B cell (primary cell): Measurements from ENCODE around the gene TAL1. TPM values are rescaled to one million over a fixed set of nuclear protein-coding genes. Genes with fewer than 3 reads are reported as not detected.

ENCODE experiments used
- ATAC-seq: fragments of 200-7000 bp; cut with Tn5 transposase; one replicate; pipeline ENCODE4 v1.10.0; 2021; ENCODE audit warnings: low read depth, mild to moderate bottlenecking, moderate number of reproducible peaks, moderate library complexity
- CTCF ChIA-PET: fragments of 350-600 bp; sonication (Branson Sonifier 250); formaldehyde crosslinking; loops from one replicate; lab custom pipeline; 2021; ENCODE audit warnings: antibody characterized with exemption, inconsistent platforms; lab: Charles Lee
- POLR2A ChIA-PET: fragments of 350-600 bp; sonication (Branson Sonifier 250); formaldehyde crosslinking; loops from one replicate; lab custom pipeline; 2021; ENCODE audit warnings: antibody characterized with exemption; lab: Charles Lee
- DNase-seq: peaks from one replicate; pipeline ENCODE4 v3.0.0; 2013
- H2AFZ ChIP-seq: 2 replicates; pipeline ENCODE4 v1.6.1; 2012; ENCODE audit warnings: mild to moderate bottlenecking, low read depth, low read length; ENCODE audit not compliant: insufficient read depth, poor library complexity, severe bottlenecking
- H3K27ac ChIP-seq, 2 donors: 1 replicate in 1 of 2; 2 replicates in 1 of 2; pipeline ENCODE4 v1.5.1; 2012 to 2013; ENCODE audit warnings: low read length in 2 of 2, mild to moderate bottlenecking in 2 of 2, moderate library complexity in 1 of 2
- H3K27me3 ChIP-seq, 4 experiments: fragments of 200-600 bp in 1 of 4; sonication (generic) in 1 of 4; replicated peaks in 1 of 4; 1 replicate in 2 of 4; 2 replicates in 2 of 4; pipeline versions ENCODE4 v1.6.1 to v1.7.0; 2013 to 2016; ENCODE audit warnings: low read length in 3 of 4, mild to moderate bottlenecking in 2 of 4, mixed read lengths in 1 of 4, moderate library complexity in 1 of 4; ENCODE audit not compliant: insufficient read depth in 4 of 4, control insufficient read depth in 3 of 4; ENCODE audit errors: control extremely low read depth in 1 of 4
- H3K36me3 ChIP-seq, 2 experiments: replicated peaks in 1 of 2; 1 replicate in 1 of 2; 2 replicates in 1 of 2; pipeline versions ENCODE4 v1.6.1 to v1.7.1; 2013; ENCODE audit warnings: low read length in 1 of 2; ENCODE audit not compliant: insufficient read depth in 2 of 2, control insufficient read depth in 1 of 2; ENCODE audit errors: control extremely low read depth in 1 of 2, extremely low read depth in 1 of 2
- H3K4me1 ChIP-seq, 2 donors: fragments of 200-600 bp in 1 of 2; sonication (generic) in 1 of 2; 1 replicate in 1 of 2; 2 replicates in 1 of 2; pipeline versions ENCODE4 v1.5.1 to v1.6.1; 2013 to 2017; ENCODE audit warnings: low read length in 2 of 2; ENCODE audit not compliant: control insufficient read depth in 2 of 2, insufficient read depth in 2 of 2
- H3K4me2 ChIP-seq: replicated peaks from 2 replicates; pipeline ENCODE3; 2012; ENCODE audit warnings: mild to moderate bottlenecking, low read depth, low read length; ENCODE audit not compliant: poor library complexity, severe bottlenecking
- H3K4me3 ChIP-seq, 5 experiments: fragments of 200-600 bp in 1 of 5; sonication (generic) in 1 of 5; 1 replicate in 3 of 5; 2 replicates in 2 of 5; pipeline versions ENCODE4 v1.5.1 to v1.7.0; 2011 to 2016; ENCODE audit warnings: low read length in 4 of 5, mild to moderate bottlenecking in 4 of 5, low read depth in 2 of 5, control low read depth in 1 of 5, moderate library complexity in 1 of 5; ENCODE audit not compliant: insufficient read depth in 1 of 5; ENCODE audit errors: control extremely low read depth in 1 of 5, extremely low read depth in 1 of 5
- H3K79me2 ChIP-seq: fragments of 200-600 bp; sonication (generic); one replicate; pipeline ENCODE4 v1.6.0; 2016; ENCODE audit warnings: low read length; ENCODE audit not compliant: control insufficient read depth, insufficient read depth
- H3K9ac ChIP-seq: fragments of 200-600 bp; sonication (generic); 2 replicates; pipeline ENCODE4 v1.6.1; 2017; ENCODE audit warnings: mild to moderate bottlenecking, low read length, moderate library complexity
- H3K9me3 ChIP-seq, 3 donors: one replicate each; pipeline versions ENCODE4 v1.6.1 to v1.7.1; 2013; ENCODE audit warnings: low read length in 2 of 3; ENCODE audit not compliant: control insufficient read depth in 2 of 3, insufficient read depth in 1 of 3; ENCODE audit errors: control extremely low read depth in 1 of 3
- H4K20me1 ChIP-seq: 2 replicates; pipeline ENCODE4 v1.6.0; 2012; ENCODE audit warnings: mild to moderate bottlenecking, low read length; ENCODE audit not compliant: insufficient read depth, control insufficient read depth, poor library complexity, severe bottlenecking
- H3K27ac Mint-ChIP-seq: one replicate; pipeline ENCODE4 v1.8.0; 2021; ENCODE audit warnings: mixed read lengths
- H3K27me3 Mint-ChIP-seq: one replicate; pipeline ENCODE4 v1.8.0; 2021; ENCODE audit warnings: mixed read lengths
- H3K4me1 Mint-ChIP-seq: one replicate; pipeline ENCODE4 v1.8.0; 2021; ENCODE audit warnings: mixed read lengths
- H3K4me3 Mint-ChIP-seq: one replicate; pipeline ENCODE4 v1.8.0; 2021; ENCODE audit warnings: mixed read lengths
- H3K9me3 Mint-ChIP-seq: one replicate; pipeline ENCODE4 v1.8.0; 2022; ENCODE audit warnings: mixed read lengths; ENCODE audit not compliant: insufficient read depth
- EZH2 ChIP-seq: IDR thresholded peaks from 2 replicates; pipeline ENCODE4 v1.6.1; 2012; ENCODE audit warnings: borderline replicate concordance, low read depth, mild to moderate bottlenecking, moderate library complexity, low read length; ENCODE audit not compliant: insufficient read depth, poor library complexity, severe bottlenecking
- WGBS: methylation state at CpG from one replicate; pipeline ENCODE4 v1.1.5; 2013; ENCODE audit warnings: missing lambda C conversion rate; ENCODE audit not compliant: insufficient coverage; 5-methylcytosine and 5-hydroxymethylcytosine counted together
- intact Hi-C: fragments of 100-400 bp; cut with micrococcal nuclease; formaldehyde crosslinking; loops from one replicate; pipeline ENCODE4 v1.10.0; 2022
- polyA plus RNA-seq: library from polyadenylated mRNA; depleted of rRNA; stranded (reverse); fragments of >200 nt; gene quantifications from 2 replicates; pipeline ENCODE4 v1.2.3, GENCODE V29; 2012
- total RNA-seq, 2 donors: library from RNA; stranded (reverse); fragments of 120-200 nt in 1 of 2; gene quantifications; 1 replicate in 1 of 2; 2 replicates in 1 of 2; pipeline versions ENCODE4 v1.2.3 to v1.2.4, GENCODE V29; 2013 to 2022
- TF ChIP-seq, protein P1 (sequence below): fragments of 200-600 bp; IDR thresholded peaks from one replicate; pipeline ENCODE4 v1.8.0; 2022; ENCODE audit warnings: antibody characterized with exemption, mild to moderate bottlenecking

TAL1 gene
- total and polyA plus RNA-seq, 2 donors (not counting 1 experiment from before 2014, with no cell fraction given): not detected

DNA sequence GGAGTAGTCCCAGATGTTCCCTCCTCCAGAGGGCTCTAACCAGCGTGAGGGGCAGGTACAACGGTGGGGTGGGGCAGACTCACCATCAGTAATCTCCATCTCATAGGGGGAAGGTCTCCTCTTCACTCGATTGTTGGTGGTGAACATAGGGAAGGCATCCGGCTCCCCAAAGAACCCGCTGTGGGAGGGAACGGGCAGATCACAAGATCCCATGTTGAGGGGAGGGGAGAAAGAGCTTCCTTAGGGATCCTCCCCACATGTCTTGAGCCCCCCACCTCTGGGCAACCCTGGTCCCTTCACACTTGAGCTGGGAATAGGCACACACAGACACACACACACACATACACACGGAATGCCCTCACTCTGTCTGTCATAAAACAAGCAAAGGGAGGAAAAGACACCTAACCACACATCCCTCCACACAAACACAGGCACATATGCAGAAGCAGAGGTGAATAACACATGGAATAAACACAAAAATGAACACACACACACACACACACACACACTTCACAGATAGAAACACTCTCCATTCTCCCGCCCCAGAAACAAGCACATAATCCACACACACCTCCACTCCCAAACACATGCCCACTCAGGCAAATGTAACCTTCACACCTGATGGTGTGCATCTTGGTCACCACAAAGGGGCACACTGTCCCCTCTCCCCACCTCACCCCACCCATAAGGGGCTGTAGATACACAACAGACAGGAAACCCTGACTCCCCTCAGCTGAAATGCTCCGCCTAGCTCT is 7.9 kb downstream of the TAL1 start:
- Histone ChIP-seq H2AFZ (no peak overlapping the region), H3K9ac (no peak overlapping the region), H4K20me1 (no peaks in the 10 kb centered on the region), H3K4me2 (no peak overlapping the region), H3K79me2 (no peaks in the 10 kb centered on the region), H3K9me3 (peaks cover 0 to 5% (median 0%) of the 10 kb centered on the region in 3 donors), H3K4me3 (no peak overlapping the region), H3K27ac (no peak overlapping the region), H3K4me1 (peaks cover 10 to 14% of the 10 kb centered on the region in 2 donors), H3K27me3 (peaks cover 0 to 74% (median 37%) of the 10 kb centered on the region in 4 experiments), H3K36me3 (no peaks in the 10 kb centered on the region)
- WGBS: 83% methylated on average over 3 of the region's 9 CpGs
- Mint-ChIP-seq H3K27ac (no peak overlapping the region), H3K4me1 (peaks cover 8% of the 10 kb centered on the region), H3K4me3 (no peak overlapping the region), H3K27me3 (peaks cover 33% of the 10 kb centered on the region), H3K9me3 (no peaks in the 10 kb centered on the region)
- CTCF ChIA-PET: no interaction called here
- POLR2A ChIA-PET: no interaction called here
- ATAC-seq (no peak), DNase-seq (no peak)
- TF ChIP-seq, protein P1, sequence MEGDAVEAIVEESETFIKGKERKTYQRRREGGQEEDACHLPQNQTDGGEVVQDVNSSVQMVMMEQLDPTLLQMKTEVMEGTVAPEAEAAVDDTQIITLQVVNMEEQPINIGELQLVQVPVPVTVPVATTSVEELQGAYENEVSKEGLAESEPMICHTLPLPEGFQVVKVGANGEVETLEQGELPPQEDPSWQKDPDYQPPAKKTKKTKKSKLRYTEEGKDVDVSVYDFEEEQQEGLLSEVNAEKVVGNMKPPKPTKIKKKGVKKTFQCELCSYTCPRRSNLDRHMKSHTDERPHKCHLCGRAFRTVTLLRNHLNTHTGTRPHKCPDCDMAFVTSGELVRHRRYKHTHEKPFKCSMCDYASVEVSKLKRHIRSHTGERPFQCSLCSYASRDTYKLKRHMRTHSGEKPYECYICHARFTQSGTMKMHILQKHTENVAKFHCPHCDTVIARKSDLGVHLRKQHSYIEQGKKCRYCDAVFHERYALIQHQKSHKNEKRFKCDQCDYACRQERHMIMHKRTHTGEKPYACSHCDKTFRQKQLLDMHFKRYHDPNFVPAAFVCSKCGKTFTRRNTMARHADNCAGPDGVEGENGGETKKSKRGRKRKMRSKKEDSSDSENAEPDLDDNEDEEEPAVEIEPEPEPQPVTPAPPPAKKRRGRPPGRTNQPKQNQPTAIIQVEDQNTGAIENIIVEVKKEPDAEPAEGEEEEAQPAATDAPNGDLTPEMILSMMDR: no peak
- intact Hi-C loops: no loop called here

DNA sequence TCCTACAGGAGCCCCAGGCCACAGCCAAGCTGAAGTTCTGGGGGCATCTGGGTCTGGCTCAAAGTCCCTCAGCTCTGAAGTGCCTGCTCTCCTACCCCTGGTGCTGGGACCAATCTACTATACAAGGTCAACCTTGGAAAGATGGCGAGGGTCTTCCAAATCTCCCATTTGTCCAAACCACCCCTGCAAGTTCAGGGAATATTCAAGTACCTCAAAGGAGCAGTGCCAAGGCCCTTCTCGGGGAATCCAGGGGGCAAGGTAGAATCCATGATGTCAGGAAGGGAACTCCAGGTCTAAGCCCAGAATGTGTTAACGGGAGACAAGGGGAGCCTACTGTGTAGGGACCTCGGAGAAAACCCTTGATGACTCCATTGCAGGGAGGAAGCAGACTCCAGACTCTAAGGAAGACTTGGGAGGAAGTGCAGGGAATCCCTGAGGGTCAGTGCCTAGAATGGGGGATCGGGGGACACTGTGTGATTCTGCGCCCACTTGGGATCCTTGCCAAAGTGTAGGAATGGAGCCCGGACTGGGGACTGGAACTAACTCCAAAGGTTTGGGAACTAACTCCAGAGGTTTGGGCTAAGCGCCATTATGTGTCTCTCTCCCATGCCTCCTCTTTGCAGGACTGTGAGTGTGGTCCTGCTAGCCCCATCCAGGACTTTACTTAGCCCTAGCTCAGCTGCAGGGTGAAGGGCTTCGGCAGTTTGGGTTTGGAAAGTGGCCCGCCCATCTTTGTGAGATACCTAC is 8.7 kb downstream of the TAL1 start:
- no peak overlapping the region for H3K9ac ChIP-seq
- H3K4me2 ChIP-seq: no peak overlapping the region
- H3K27me3 ChIP-seq: peaks cover 0 to 67% (median 29%) of the 10 kb centered on the region in 4 experiments
- no peak for TF ChIP-seq EZH2
- TF ChIP-seq, protein P1: no peak
- no peak overlapping the region for H3K4me3 Mint-ChIP-seq
- ATAC-seq: no peak
- H3K4me1 ChIP-seq: peaks cover 8 to 9% of the 10 kb centered on the region in 2 donors
- peaks cover 30% of the 10 kb centered on the region for H3K27me3 Mint-ChIP-seq
- H3K27ac ChIP-seq: no peak overlapping the region
- no peak for DNase-seq
- no peak overlapping the region for H3K27ac Mint-ChIP-seq
- intact Hi-C loops: no loop called here
- H3K4me1 Mint-ChIP-seq: peaks cover 7% of the 10 kb centered on the region
- H3K79me2 ChIP-seq: no peaks in the 10 kb centered on the region
- ChIA-PET CTCF (no interaction called here), POLR2A (no interaction called here)
- H3K36me3 ChIP-seq: no peaks in the 10 kb centered on the region
- H4K20me1 ChIP-seq: no peaks in the 10 kb centered on the region
- no peaks in the 10 kb centered on the region for H3K9me3 Mint-ChIP-seq
- no peak overlapping the region for H2AFZ ChIP-seq
- H3K4me3 ChIP-seq: no peak overlapping the region
- 96% methylated on average over 8 of the region's 10 CpGs for WGBS
- H3K9me3 ChIP-seq: no peaks in the 10 kb centered on the region
